Smooth muscle cell (in vitro differentiated cells): ENCODE measurements around the gene TRNT1. TPM values are rescaled to one million over a fixed set of nuclear protein-coding genes. Genes with fewer than 3 reads are reported as not detected.
A peak's percentile ranks its signal among the peaks of the same experiment; 100 is the strongest.

Source experiments
- DNase-seq: peaks from one replicate; lab custom pipeline; 2025; ENCODE audit not compliant: unreplicated experiment; lab: John Stamatoyannopoulos, UW
- H2AFZ ChIP-seq: fragments of 200-600 bp; sonication (generic); 2 replicates; pipeline ENCODE4 v1.6.0; 2016; ENCODE audit warnings: antibody characterized with exemption, low read depth, mild to moderate bottlenecking
- H3F3A ChIP-seq: fragments of 200-600 bp; sonication (generic); 2 replicates; pipeline ENCODE4 v1.6.0; 2017; ENCODE audit warnings: antibody characterized with exemption, low read depth
- H3K27ac ChIP-seq: fragments of 200-600 bp; sonication (generic); 2 replicates; pipeline ENCODE4 v1.5.1; 2016; ENCODE audit warnings: low read depth, mild to moderate bottlenecking
- H3K27me3 ChIP-seq: fragments of 200-600 bp; sonication (generic); 2 replicates; pipeline ENCODE4 v1.6.1; 2016; ENCODE audit warnings: low read depth, mild to moderate bottlenecking
- H3K36me3 ChIP-seq: fragments of 200-600 bp; sonication (generic); 2 replicates; pipeline ENCODE4 v1.5.1; 2016; ENCODE audit warnings: low read depth
- H3K4me1 ChIP-seq: fragments of 200-600 bp; sonication (generic); 2 replicates; pipeline ENCODE4 v1.5.1; 2016; ENCODE audit warnings: low read depth
- H3K4me2 ChIP-seq: fragments of 200-600 bp; sonication (generic); 2 replicates; pipeline ENCODE4 v1.6.0; 2016; ENCODE audit warnings: mild to moderate bottlenecking
- H3K4me3 ChIP-seq: fragments of 200-600 bp; sonication (generic); 2 replicates; pipeline ENCODE4 v1.5.1; 2016; ENCODE audit warnings: mild to moderate bottlenecking
- H3K79me2 ChIP-seq: fragments of 200-600 bp; sonication (generic); 2 replicates; pipeline ENCODE4 v1.6.0; 2016; ENCODE audit warnings: low read depth, mild to moderate bottlenecking
- H3K9ac ChIP-seq: fragments of 200-600 bp; sonication (generic); 2 replicates; pipeline ENCODE4 v1.6.0; 2016; ENCODE audit warnings: low read depth
- H3K9me3 ChIP-seq: fragments of 200-600 bp; sonication (generic); replicated peaks from 2 replicates; pipeline ENCODE4 v1.5.1; 2016; ENCODE audit warnings: low read depth
- H4K20me1 ChIP-seq: fragments of 200-600 bp; sonication (generic); 2 replicates; pipeline ENCODE4 v1.6.0; 2016; ENCODE audit warnings: low read depth
- WGBS: methylation state at CpG from one replicate; pipeline ENCODE4 v1.1.7; 2016; ENCODE audit warnings: low lambda C conversion rate; 5-methylcytosine and 5-hydroxymethylcytosine counted together
- polyA plus RNA-seq: library from polyadenylated mRNA; unstranded; fragments of >200 nt; fragmentation: Nextera tagmentation; extraction: Ambion mirVana; gene quantifications from 2 replicates; pipeline ENCODE4 v1.2.1, GENCODE V29; 2016
- total RNA-seq: library from RNA; depleted of rRNA; stranded (reverse); fragments of >200 nt; gene quantifications from 2 replicates; pipeline ENCODE4 v1.2.3, GENCODE V29; 2014
- TF ChIP-seq, protein P1 (sequence below): fragments of 200-600 bp; sonication (generic); IDR thresholded peaks from 2 replicates; pipeline ENCODE4 v1.5.1; 2017; ENCODE audit warnings: borderline replicate concordance, mild to moderate bottlenecking, antibody characterized with exemption; ENCODE audit not compliant: insufficient read depth, poor library complexity, severe bottlenecking

The TRNT1 gene
- total and polyA plus RNA-seq, 2 experiments from 2014 or later, result 16.1 to 18.6 TPM

GRCh38 chr3:3165650-3166049 is 38.9 kb downstream of the TRNT1 start:
- Histone ChIP-seq H3F3A (no peaks in the 10 kb centered on the region), H3K9me3 (no peaks in the 10 kb centered on the region), H3K27ac (no peak overlapping the region), H3K79me2 (no peaks in the 10 kb centered on the region), H4K20me1 (peaks cover 6% of the 10 kb centered on the region), H3K4me2 (no peak overlapping the region), H3K4me1 (no peaks in the 10 kb centered on the region), H3K36me3 (peaks cover 27% of the 10 kb centered on the region), H2AFZ (no peak overlapping the region), H3K27me3 (no peaks in the 10 kb centered on the region), H3K4me3 (no peak overlapping the region), H3K9ac (no peak overlapping the region)
- 92% methylated on average over 3 of the region's 3 CpGs for WGBS
- no peak for DNase-seq
- TF ChIP-seq, protein P1, sequence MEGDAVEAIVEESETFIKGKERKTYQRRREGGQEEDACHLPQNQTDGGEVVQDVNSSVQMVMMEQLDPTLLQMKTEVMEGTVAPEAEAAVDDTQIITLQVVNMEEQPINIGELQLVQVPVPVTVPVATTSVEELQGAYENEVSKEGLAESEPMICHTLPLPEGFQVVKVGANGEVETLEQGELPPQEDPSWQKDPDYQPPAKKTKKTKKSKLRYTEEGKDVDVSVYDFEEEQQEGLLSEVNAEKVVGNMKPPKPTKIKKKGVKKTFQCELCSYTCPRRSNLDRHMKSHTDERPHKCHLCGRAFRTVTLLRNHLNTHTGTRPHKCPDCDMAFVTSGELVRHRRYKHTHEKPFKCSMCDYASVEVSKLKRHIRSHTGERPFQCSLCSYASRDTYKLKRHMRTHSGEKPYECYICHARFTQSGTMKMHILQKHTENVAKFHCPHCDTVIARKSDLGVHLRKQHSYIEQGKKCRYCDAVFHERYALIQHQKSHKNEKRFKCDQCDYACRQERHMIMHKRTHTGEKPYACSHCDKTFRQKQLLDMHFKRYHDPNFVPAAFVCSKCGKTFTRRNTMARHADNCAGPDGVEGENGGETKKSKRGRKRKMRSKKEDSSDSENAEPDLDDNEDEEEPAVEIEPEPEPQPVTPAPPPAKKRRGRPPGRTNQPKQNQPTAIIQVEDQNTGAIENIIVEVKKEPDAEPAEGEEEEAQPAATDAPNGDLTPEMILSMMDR, result no peak

GRCh38 chr3:3170998-3171397 is 44.3 kb downstream of the TRNT1 start:
- no peaks in the 10 kb centered on the region for H3F3A ChIP-seq
- no peaks in the 10 kb centered on the region for H3K4me1 ChIP-seq
- peaks cover 12% of the 10 kb centered on the region for H4K20me1 ChIP-seq
- H3K4me2 ChIP-seq, result no peak overlapping the region
- 60% methylated on average over 5 of the region's 5 CpGs for WGBS
- H3K4me3 ChIP-seq, result no peak overlapping the region
- H3K27ac ChIP-seq, result no peak overlapping the region
- H3K36me3 ChIP-seq, result peaks cover 25% of the 10 kb centered on the region
- no peaks in the 10 kb centered on the region for H3K27me3 ChIP-seq
- no peak overlapping the region for H3K9ac ChIP-seq
- H3K79me2 ChIP-seq, result peaks cover under 1% of the 10 kb centered on the region
- no peak for DNase-seq
- H2AFZ ChIP-seq, result no peak overlapping the region
- no peaks in the 10 kb centered on the region for H3K9me3 ChIP-seq
- TF ChIP-seq, protein P1, result peak; percentile 40

DNA sequence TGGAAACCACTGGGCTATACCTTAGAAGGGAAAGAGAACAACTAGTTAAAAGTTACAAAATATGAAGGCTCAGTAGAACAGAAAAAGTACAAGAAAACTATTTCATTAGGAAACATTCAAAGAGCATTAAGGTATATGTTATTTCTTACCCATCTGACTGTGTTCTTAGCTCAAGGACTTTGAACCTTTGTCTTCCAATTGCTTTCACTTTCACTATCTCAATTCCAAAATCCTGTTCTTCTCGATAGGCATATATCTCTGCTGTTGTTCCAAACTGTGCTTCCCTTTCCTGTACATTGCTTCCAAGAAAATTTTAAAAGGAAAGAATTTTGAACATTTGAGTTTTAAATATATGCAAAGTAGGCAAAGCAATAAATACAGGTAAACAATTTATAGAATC is 45.9 kb downstream of the TRNT1 start:
- Histone ChIP-seq H3K27me3 (no peaks in the 10 kb centered on the region), H3K27ac (no peak overlapping the region), H3K4me2 (no peak overlapping the region), H3K79me2 (peaks cover 17% of the 10 kb centered on the region), H3F3A (no peaks in the 10 kb centered on the region), H3K4me3 (no peak overlapping the region), H3K9ac (no peak overlapping the region), H3K9me3 (no peaks in the 10 kb centered on the region), H3K4me1 (no peaks in the 10 kb centered on the region), H4K20me1 (peaks cover 22% of the 10 kb centered on the region), H2AFZ (no peak overlapping the region), H3K36me3 (peaks cover 10% of the 10 kb centered on the region)
- no peak for DNase-seq
- 100% methylated on average over 1 of the region's 1 CpG for WGBS
- TF ChIP-seq, protein P1, result no peak

GRCh38 chr3:3177861-3178497 is 51.2 kb downstream of the TRNT1 start:
- Histone ChIP-seq H3K4me2 (peak overlapping the region; percentile 85), H3K9ac (peak overlapping the region; percentile 86), H3K36me3 (peaks cover 10% of the 10 kb centered on the region), H3K9me3 (no peaks in the 10 kb centered on the region), H3F3A (no peaks in the 10 kb centered on the region), H3K27ac (peak overlapping the region; percentile 38), H3K27me3 (no peaks in the 10 kb centered on the region), H4K20me1 (peaks cover 33% of the 10 kb centered on the region), H2AFZ (no peak overlapping the region), H3K4me1 (peaks cover 11% of the 10 kb centered on the region), H3K79me2 (peaks cover 35% of the 10 kb centered on the region), H3K4me3 (peak overlapping the region; percentile 87)
- 59% methylated on average over 10 of the region's 10 CpGs for WGBS
- DNase-seq, result no peak
- TF ChIP-seq, protein P1, result no peak
